OCI-LY7 (cell line): Measurements from ENCODE around the gene KAT7. TPM values are rescaled to one million over a fixed set of nuclear protein-coding genes. Genes with fewer than 3 reads are reported as not detected.

Experiments used
- BruUV-seq: library from RNA; stranded (reverse); fragments of 400-500 nt; replicated peaks from 2 replicates; lab custom pipeline; 2021; lab: Mats Ljungman, UMichigan
- CTCF ChIA-PET: fragments of 300-600 bp; sonication (Branson Sonifier 250); formaldehyde crosslinking; loops from one replicate; lab custom pipeline; 2022; ENCODE audit warnings: antibody characterized with exemption; ENCODE audit not compliant: unreplicated experiment; lab: Charles Lee
- POLR2A ChIA-PET: fragments of 300-600 bp; sonication (Branson Sonifier 250); formaldehyde crosslinking; loops from one replicate; lab custom pipeline; 2022; ENCODE audit warnings: antibody characterized with exemption; lab: Charles Lee
- DNase-seq: peaks from one replicate; pipeline ENCODE4 v3.0.0-alpha.2; 2015; ENCODE audit warnings: low spot score
- H2AFZ ChIP-seq: fragments of 200-600 bp; sonication (generic), shearing (Covaris generic); 2 replicates; pipeline ENCODE4 v1.6.1; 2014; ENCODE audit warnings: mild to moderate bottlenecking, antibody characterized with exemption, low read length, moderate library complexity
- H3K27ac ChIP-seq: fragments of 200-600 bp; sonication (generic); 2 replicates; pipeline ENCODE4 v1.5.1; 2014; ENCODE audit warnings: mixed run types, low read depth, mild to moderate bottlenecking, moderate library complexity, low read length, inconsistent platforms; ENCODE audit not compliant: poor library complexity, severe bottlenecking
- H3K36me3 ChIP-seq: fragments of 200-600 bp; sonication (generic); 2 replicates; pipeline ENCODE4 v1.6.1; 2014; ENCODE audit warnings: mild to moderate bottlenecking, antibody characterized with exemption, low read length, moderate library complexity, mixed read lengths; ENCODE audit not compliant: insufficient read depth
- H3K4me1 ChIP-seq: fragments of 200-600 bp; sonication (generic); 2 replicates; pipeline ENCODE4 v1.5.1; 2014; ENCODE audit warnings: mild to moderate bottlenecking, low read length; ENCODE audit not compliant: insufficient read depth, poor library complexity, severe bottlenecking
- H3K4me2 ChIP-seq: fragments of 200-600 bp; sonication (generic); 2 replicates; pipeline ENCODE4 v1.6.1; 2014; ENCODE audit warnings: mild to moderate bottlenecking, low read length
- H3K4me3 ChIP-seq: fragments of 200-600 bp; sonication (generic); 2 replicates; pipeline ENCODE4 v1.5.1; 2014; ENCODE audit warnings: mild to moderate bottlenecking, low read depth, low read length; ENCODE audit not compliant: poor library complexity, severe bottlenecking
- H3K79me2 ChIP-seq: fragments of 200-600 bp; sonication (generic); 2 replicates; pipeline ENCODE4 v1.6.1; 2016; ENCODE audit warnings: low read depth, mild to moderate bottlenecking, low read length, moderate library complexity, mixed read lengths; ENCODE audit not compliant: insufficient read depth
- H3K9me2 ChIP-seq: fragments of 200-600 bp; sonication (generic); 2 replicates; pipeline ENCODE4 v1.6.1; 2016; ENCODE audit warnings: mild to moderate bottlenecking, low read length, mixed read lengths; ENCODE audit not compliant: insufficient read depth
- H3K9me3 ChIP-seq: fragments of 200-600 bp; sonication (generic); 2 replicates; pipeline ENCODE4 v1.6.1; 2014; ENCODE audit warnings: mild to moderate bottlenecking, mixed run types, low read length, mixed read lengths
- H4K20me1 ChIP-seq: fragments of 200-600 bp; sonication (generic); 2 replicates; pipeline ENCODE4 v1.6.1; 2014; ENCODE audit warnings: mild to moderate bottlenecking, antibody characterized with exemption, low read length, moderate library complexity, mixed read lengths; ENCODE audit not compliant: insufficient read depth
- CTCF ChIP-seq: fragments of 200-600 bp; sonication (generic); conservative IDR thresholded peaks from 2 replicates; pipeline ENCODE4 v1.5.1; 2014; ENCODE audit warnings: mild to moderate bottlenecking, antibody characterized with exemption, low read length, moderate library complexity, mixed read lengths
- EZH2phosphoT487 ChIP-seq: fragments of 200-600 bp; sonication (generic); IDR thresholded peaks from 2 replicates; pipeline ENCODE4 v1.6.1; 2018; ENCODE audit warnings: low read depth, borderline replicate concordance, mild to moderate bottlenecking, mixed run types, antibody characterized with exemption, low read length, moderate library complexity, mixed read lengths
- intact Hi-C: fragments of 100-400 bp; cut with micrococcal nuclease; formaldehyde crosslinking; loops from one replicate; pipeline ENCODE4 v1.10.0; 2022; ENCODE audit not compliant: unreplicated experiment
- total RNA-seq, 2 experiments: library from RNA; depleted of rRNA in 1 of 2; stranded (reverse); fragments of >200 nt in 1 of 2; shearing (Covaris generic) in 1 of 2; gene quantifications; 2 replicates each; pipeline ENCODE4 v1.2.3, GENCODE V29; 2014 to 2022

The KAT7 gene
- total RNA-seq, 2 experiments from 2014 or later: 43.3 to 70.3 TPM

- no peak overlapping the region for H3K27ac ChIP-seq
- DNase-seq: no peak
- no peak overlapping the region for H3K4me3 ChIP-seq
- H3K9me3 ChIP-seq: no peaks in the 10 kb centered on the region
- H3K9me2 ChIP-seq: no peaks in the 10 kb centered on the region
- TF ChIP-seq EZH2phosphoT487 (no peak), CTCF (no peak)
- H3K4me2 ChIP-seq: no peak overlapping the region
- ChIA-PET POLR2A (no interaction called here), CTCF (no interaction called here)
- no peaks in the 10 kb centered on the region for H3K36me3 ChIP-seq
- no peaks in the 10 kb centered on the region for H3K79me2 ChIP-seq
- no TSS peak for BruUV-seq
- no peak overlapping the region for H2AFZ ChIP-seq
- intact Hi-C loops: no loop called here
- peaks cover 3% of the 10 kb centered on the region for H3K4me1 ChIP-seq
- H4K20me1 ChIP-seq: no peaks in the 10 kb centered on the region
Measured at GRCh38 chr17:49869038-49869374, 80.5 kb downstream of the KAT7 start.

GRCh38 chr17:49870298-49870697, 81.8 kb downstream of the KAT7 start:
- Histone ChIP-seq H4K20me1 (no peaks in the 10 kb centered on the region), H3K9me2 (no peaks in the 10 kb centered on the region), H2AFZ (no peak overlapping the region), H3K4me3 (no peak overlapping the region), H3K79me2 (no peaks in the 10 kb centered on the region), H3K4me2 (no peak overlapping the region), H3K4me1 (peaks cover 3% of the 10 kb centered on the region), H3K36me3 (no peaks in the 10 kb centered on the region), H3K27ac (no peak overlapping the region), H3K9me3 (no peaks in the 10 kb centered on the region)
- ChIA-PET CTCF (no interaction called here), POLR2A (no interaction called here)
- BruUV-seq: no TSS peak
- intact Hi-C loops: no loop called here
- no peak for TF ChIP-seq CTCF
- TF ChIP-seq EZH2phosphoT487: no peak
- DNase-seq: no peak

- ChIA-PET POLR2A (no interaction called here), CTCF (no interaction called here)
- Histone ChIP-seq H3K9me3 (no peaks in the 10 kb centered on the region), H3K4me1 (peaks cover 3% of the 10 kb centered on the region), H3K9me2 (no peaks in the 10 kb centered on the region), H3K27ac (no peak overlapping the region), H2AFZ (no peak overlapping the region), H3K4me2 (no peak overlapping the region), H3K79me2 (no peaks in the 10 kb centered on the region), H3K4me3 (no peak overlapping the region), H3K36me3 (no peaks in the 10 kb centered on the region), H4K20me1 (no peaks in the 10 kb centered on the region)
- DNase-seq: no peak
- intact Hi-C loops: no loop called here
- no TSS peak for BruUV-seq
- TF ChIP-seq CTCF (no peak), EZH2phosphoT487 (no peak)
Measured at GRCh38 chr17:49871211-49871610, 82.7 kb downstream of the KAT7 start.
